HepG2 (cell line): ENCODE measurements around the gene GRM4. TPM values are rescaled to one million over a fixed set of nuclear protein-coding genes. Genes with fewer than 3 reads are reported as not detected.

Source experiments
- ATAC-seq: fragments of 200-7000 bp; cut with Tn5 transposase; 3 replicates; pipeline ENCODE4 v1.9.1; 2020; ENCODE audit warnings: mild to moderate bottlenecking, moderate library complexity
- BruUV-seq: library from RNA; stranded (reverse); fragments of 400-500 nt; replicated peaks from 2 replicates; lab custom pipeline; 2021; lab: Mats Ljungman, UMichigan
- CTCF ChIA-PET: fragments of 300-600 bp; formaldehyde crosslinking; extraction: SDS; loops from one replicate; lab custom pipeline; 2021; ENCODE audit warnings: low total read pairs, inconsistent platforms, low intra/inter-chr PET ratio; lab: Yijun Ruan, JAX
- POLR2A ChIA-PET: fragments of 350-600 bp; sonication (Branson Sonifier 250); formaldehyde crosslinking; loops from one replicate; lab custom pipeline; 2020; ENCODE audit warnings: antibody characterized with exemption, inconsistent platforms; lab: Yijun Ruan, JAX
- DNase-seq: peaks from one replicate; pipeline ENCODE4 v3.0.0-alpha.2; 2015; ENCODE audit warnings: low spot score
- FAIRE-seq: peaks from 3 replicates; lab custom pipeline; 2011; peaks lifted over from hg19 to GRCh38; lab: Jason Lieb, UNC
- H2AFZ ChIP-seq: one replicate; pipeline ENCODE4 v1.6.1; 2011; ENCODE audit warnings: low read length, inconsistent platforms
- H3K27ac ChIP-seq: fragments of 300-600 bp; 3 replicates; pipeline ENCODE4 v1.8.0; 2011; ENCODE audit warnings: mixed run types, mild to moderate bottlenecking, mixed read lengths, low read length, inconsistent platforms; ENCODE audit not compliant: insufficient read depth; ENCODE audit errors: extremely low read length
- H3K27me3 ChIP-seq, 2 experiments: fragments of 200-600 bp in 1 of 2; 2 replicates in 1 of 2; 3 replicates in 1 of 2; pipeline versions ENCODE4 v1.6.0 to v1.8.0; 2011; ENCODE audit warnings: low read length in 2 of 2, mild to moderate bottlenecking in 2 of 2, moderate library complexity in 2 of 2, inconsistent platforms in 1 of 2; ENCODE audit not compliant: insufficient read depth in 2 of 2, control insufficient read depth in 1 of 2
- H3K36me3 ChIP-seq, 2 experiments: fragments of 200-600 bp in 1 of 2; replicated peaks in 1 of 2; 2 replicates in 1 of 2; 3 replicates in 1 of 2; pipeline versions ENCODE4 v1.5.1 to v1.8.0; 2011; ENCODE audit warnings: low read length in 2 of 2, inconsistent platforms in 1 of 2; ENCODE audit not compliant: insufficient read depth in 2 of 2, control insufficient read depth in 1 of 2
- H3K4me1 ChIP-seq: 2 replicates; pipeline ENCODE4 v1.5.1; 2012; ENCODE audit warnings: low read length, inconsistent platforms; ENCODE audit not compliant: insufficient read depth
- H3K4me2 ChIP-seq: 2 replicates; pipeline ENCODE4 v1.6.0; 2011; ENCODE audit warnings: low read depth, low read length, inconsistent platforms
- H3K4me3 ChIP-seq, 3 experiments: fragments of 200-600 bp in 1 of 3; sonication (generic), shearing (Covaris generic) in 1 of 3; replicated peaks in 1 of 3; 2 replicates each; pipeline ENCODE4 v1.5.1; 2011 to 2016; ENCODE audit warnings: low read length in 3 of 3, inconsistent platforms in 2 of 3, low read depth in 2 of 3, mild to moderate bottlenecking in 2 of 3, control low read depth in 1 of 3, mixed read lengths in 1 of 3; ENCODE audit not compliant: insufficient read depth in 1 of 3
- H3K79me2 ChIP-seq: one replicate; pipeline ENCODE4 v1.6.1; 2011; ENCODE audit warnings: low read length, inconsistent platforms; ENCODE audit not compliant: insufficient read depth
- H3K9ac ChIP-seq: 2 replicates; pipeline ENCODE4 v1.6.0; 2011; ENCODE audit warnings: mild to moderate bottlenecking, low read depth, low read length, inconsistent platforms; ENCODE audit not compliant: insufficient read depth
- H3K9me3 ChIP-seq: 2 replicates; pipeline ENCODE4 v1.5.1; 2012; ENCODE audit warnings: mild to moderate bottlenecking, low read length
- H4K20me1 ChIP-seq: 2 replicates; pipeline ENCODE4 v1.6.0; 2011; ENCODE audit warnings: inconsistent platforms, mild to moderate bottlenecking, low read length, moderate library complexity; ENCODE audit not compliant: insufficient read depth
- ATF7 ChIP-seq, 2 experiments: fragments of 450-650 bp in 1 of 2; sonication (generic) in 1 of 2; formaldehyde crosslinking in 1 of 2; IDR thresholded peaks; 2 replicates each; pipeline versions ENCODE4 v1.4.0 to v1.6.1; 2016 to 2020; ENCODE audit warnings: antibody characterized with exemption in 1 of 2, mild to moderate bottlenecking in 1 of 2, missing genetic modification reagents in 1 of 2
- FOXO1 ChIP-seq: sonication (generic); formaldehyde crosslinking; IDR thresholded peaks from 2 replicates; pipeline ENCODE4 v1.4.0; 2020; ENCODE audit warnings: missing genetic modification reagents
- KLF13 ChIP-seq: sonication (generic); formaldehyde crosslinking; IDR thresholded peaks from 2 replicates; pipeline ENCODE4 v1.4.0; 2020; ENCODE audit warnings: mild to moderate bottlenecking, missing genetic modification reagents
- KLF16 ChIP-seq, 2 experiments: sonication (generic) in 1 of 2; formaldehyde crosslinking in 1 of 2; IDR thresholded peaks; 2 replicates each; pipeline versions ENCODE4 v1.6.1 to v1.8.0; 2016 to 2023; ENCODE audit warnings: missing genetic modification reagents in 2 of 2, missing compliant biosample characterization in 1 of 2
- NFIB ChIP-seq: sonication (generic); formaldehyde crosslinking; IDR thresholded peaks from 2 replicates; pipeline ENCODE4 v1.9.0; 2021; ENCODE audit warnings: missing genetic modification reagents, mild to moderate bottlenecking, borderline replicate concordance
- NR3C1 ChIP-seq: sonication (generic); formaldehyde crosslinking; IDR thresholded peaks from 2 replicates; pipeline ENCODE4 v1.4.0; 2020; ENCODE audit warnings: missing genetic modification reagents
- RFX1 ChIP-seq: fragments of 450-650 bp; IDR thresholded peaks from 2 replicates; pipeline ENCODE4 v1.6.1; 2017
- SMAD1 ChIP-seq: sonication (generic); formaldehyde crosslinking; IDR thresholded peaks from 2 replicates; pipeline ENCODE4 v1.4.0; 2020; ENCODE audit warnings: missing genetic modification reagents, low read depth, mild to moderate bottlenecking, borderline replicate concordance
- TEAD2 ChIP-seq: sonication (generic); formaldehyde crosslinking; IDR thresholded peaks from 2 replicates; pipeline ENCODE4 v1.9.0; 2021; ENCODE audit warnings: missing genetic modification reagents
- ZIK1 ChIP-seq: sonication (generic); formaldehyde crosslinking; IDR thresholded peaks from 2 replicates; pipeline ENCODE4 v1.5.0; 2020; ENCODE audit warnings: mild to moderate bottlenecking, low read depth, missing genetic modification reagents, borderline replicate concordance
- ZNF33A ChIP-seq: sonication (generic); formaldehyde crosslinking; IDR thresholded peaks from 2 replicates; pipeline ENCODE4 v1.5.1; 2020; ENCODE audit warnings: missing genetic modification reagents, mild to moderate bottlenecking, moderate library complexity, borderline replicate concordance
- ZNF563 ChIP-seq: sonication (generic); formaldehyde crosslinking; IDR thresholded peaks from 2 replicates; pipeline ENCODE4 v1.8.0; 2022; ENCODE audit warnings: mild to moderate bottlenecking, moderate library complexity, missing genetic modification reagents
- WGBS: methylation state at CpG from one replicate; pipeline ENCODE4 v1.1.6; 2017; ENCODE audit warnings: low lambda C conversion rate; 5-methylcytosine and 5-hydroxymethylcytosine counted together
- in situ Hi-C: cut with HindIII; loops from 2 replicates; pipeline ENCODE4 v1.10.0; 2017; ENCODE audit warnings: low pct_unique_long_range_greater_than_20kb; ENCODE audit not compliant: extremely low pct_ligation_motif_present
- intact Hi-C: fragments of 100-400 bp; cut with micrococcal nuclease; formaldehyde crosslinking; loops from one replicate; pipeline ENCODE4 v1.10.0; 2022; ENCODE audit not compliant: unreplicated experiment
- polyA plus RNA-seq, 8 experiments: library from polyadenylated mRNA; depleted of rRNA in 3 of 8; stranded (reverse) in 7 of 8; unstranded in 1 of 8; fragments of >200 nt; fragmentation: Illumina TruSeq in 4 of 8; extraction: Trizol in 4 of 8; gene quantifications; 2 replicates each; pipeline versions ENCODE4 v1.2.1 to v1.2.3, GENCODE V29; 2011 to 2016; ENCODE audit warnings: low read depth in 4 of 8, missing spikeins in 1 of 8, mixed read lengths in 1 of 8; ENCODE audit not compliant: insufficient read depth in 1 of 8
- total RNA-seq, 5 experiments: library from RNA; depleted of rRNA; stranded (reverse); fragments of >200 nt; fragmentation: Illumina TruSeq; extraction: Trizol; gene quantifications; 2 replicates each; pipeline ENCODE4 v1.2.3, GENCODE V29; 2016; ENCODE audit warnings: low read depth in 1 of 5
- TF ChIP-seq, protein P1 (sequence below): sonication (generic); formaldehyde crosslinking; IDR thresholded peaks from 2 replicates; pipeline ENCODE4 v1.4.0; 2020; ENCODE audit warnings: missing genetic modification reagents, borderline replicate concordance

Gene GRM4
- total and polyA plus RNA-seq, 2 of the 13 experiments (the other 11 are each of a cell fraction or from before 2014, with no cell fraction given): not detected

DNA sequence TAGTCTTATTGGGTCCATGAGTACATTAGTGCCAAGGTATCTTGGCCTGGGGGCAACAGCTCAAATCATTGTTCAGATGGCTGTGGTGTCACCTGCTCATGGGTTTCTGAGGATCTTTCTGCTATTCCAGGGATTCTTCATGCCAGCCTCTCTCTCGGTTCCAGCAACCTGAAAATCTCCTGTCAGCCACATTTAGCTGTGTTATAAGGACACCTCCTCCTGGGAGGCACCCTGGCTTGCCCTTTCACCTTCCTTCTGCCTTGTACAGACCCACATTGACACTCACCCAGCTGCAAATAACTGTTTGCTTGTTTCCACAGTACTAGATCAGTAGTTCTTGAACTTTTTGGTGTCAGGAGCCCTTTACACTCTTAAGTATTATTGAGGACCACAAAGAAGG lies 159.9 kb downstream of the GRM4 start:
- in situ Hi-C loops: no loop called here
- no peak for FAIRE-seq
- no peak for DNase-seq
- Histone ChIP-seq H3K4me2 (no peak overlapping the region), H3K4me3 (no peak overlapping the region), H3K4me1 (peaks cover 40% of the 10 kb centered on the region), H3K9me3 (peaks cover 5% of the 10 kb centered on the region), H3K36me3 (no peaks in the 10 kb centered on the region), H3K9ac (no peak overlapping the region), H3K27me3 (peaks cover 18 to 81% of the 10 kb centered on the region in 2 experiments), H3K27ac (no peak overlapping the region), H4K20me1 (peaks cover 7% of the 10 kb centered on the region; the same call in 1 of the 2 replicates), H3K79me2 (no peaks in the 10 kb centered on the region), H2AFZ (no peak overlapping the region)
- WGBS: 0% methylated on average over 1 of the region's 1 CpG
- TF ChIP-seq, protein P1, sequence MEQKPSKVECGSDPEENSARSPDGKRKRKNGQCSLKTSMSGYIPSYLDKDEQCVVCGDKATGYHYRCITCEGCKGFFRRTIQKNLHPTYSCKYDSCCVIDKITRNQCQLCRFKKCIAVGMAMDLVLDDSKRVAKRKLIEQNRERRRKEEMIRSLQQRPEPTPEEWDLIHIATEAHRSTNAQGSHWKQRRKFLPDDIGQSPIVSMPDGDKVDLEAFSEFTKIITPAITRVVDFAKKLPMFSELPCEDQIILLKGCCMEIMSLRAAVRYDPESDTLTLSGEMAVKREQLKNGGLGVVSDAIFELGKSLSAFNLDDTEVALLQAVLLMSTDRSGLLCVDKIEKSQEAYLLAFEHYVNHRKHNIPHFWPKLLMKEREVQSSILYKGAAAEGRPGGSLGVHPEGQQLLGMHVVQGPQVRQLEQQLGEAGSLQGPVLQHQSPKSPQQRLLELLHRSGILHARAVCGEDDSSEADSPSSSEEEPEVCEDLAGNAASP (CRISPR knock-in tag): no peak
- TF ChIP-seq KLF13 (CRISPR knock-in tag) (no peak), NFIB (CRISPR knock-in tag) (no peak), ZNF563 (no peak), TEAD2 (CRISPR knock-in tag) (no peak), ZNF33A (CRISPR knock-in tag) (no peak), ZIK1 (CRISPR knock-in tag) (no peak), RFX1 (no peak), ATF7 (IDR thresholded peaks at IDR 0.05) (no peak), ATF7 (CRISPR knock-in tag; IDR thresholded peaks at IDR 0.05) (no peak), FOXO1 (CRISPR knock-in tag) (no peak), SMAD1 (CRISPR knock-in tag) (no peak), NR3C1 (no peak), KLF16 (CRISPR knock-in tag; IDR thresholded peaks at IDR 0.05) (no peak)
- ChIA-PET POLR2A (no interaction called here), CTCF (no interaction called here)
- no TSS peak for BruUV-seq
- ATAC-seq: no peak
- intact Hi-C loops: no loop called here
